Fibroblast of lung (primary cell): ENCODE results near the gene SIPA1L3. TPM values are rescaled to one million over a fixed set of nuclear protein-coding genes. Genes with fewer than 3 reads are reported as not detected.

Experiments used
- DNase-seq, 2 donors: peaks; one replicate each; pipeline versions ENCODE4 v3.0.0 to v3.0.0-alpha.2; 2010; ENCODE audit warnings: low read depth in 2 of 2
- H2AFZ ChIP-seq: 2 replicates; pipeline ENCODE4 v1.5.1; 2012; ENCODE audit warnings: low read length, control low read depth, inconsistent platforms
- H3K27ac ChIP-seq: 2 replicates; pipeline ENCODE4 v1.5.1; 2011; ENCODE audit warnings: low read length, control low read depth; ENCODE audit not compliant: insufficient read depth
- H3K27me3 ChIP-seq: 2 replicates; pipeline ENCODE4 v1.5.1; 2011; ENCODE audit warnings: mild to moderate bottlenecking, low read length; ENCODE audit not compliant: control insufficient read depth, insufficient read depth
- H3K36me3 ChIP-seq: 2 replicates; pipeline ENCODE4 v1.5.1; 2011; ENCODE audit warnings: low read length; ENCODE audit not compliant: control insufficient read depth, insufficient read depth
- H3K4me1 ChIP-seq: 2 replicates; pipeline ENCODE4 v1.5.1; 2011; ENCODE audit warnings: low read length; ENCODE audit not compliant: control insufficient read depth, insufficient read depth; ENCODE audit errors: extremely low read depth
- H3K4me2 ChIP-seq: 2 replicates; pipeline ENCODE4 v1.5.1; 2011; ENCODE audit warnings: low read length, control low read depth; ENCODE audit not compliant: insufficient read depth; ENCODE audit errors: extremely low read depth
- H3K4me3 ChIP-seq, 4 experiments: fragments of 200-600 bp in 1 of 4; sonication (generic) in 1 of 4; replicated peaks in 1 of 4; 2 replicates each; pipeline ENCODE4 v1.5.1; 2011 to 2016; ENCODE audit warnings: low read length in 4 of 4, low read depth in 3 of 4, mild to moderate bottlenecking in 3 of 4, control low read depth in 2 of 4, inconsistent platforms in 1 of 4, mixed read lengths in 1 of 4; ENCODE audit not compliant: insufficient read depth in 1 of 4; ENCODE audit errors: control extremely low read depth in 1 of 4
- H3K79me2 ChIP-seq: 2 replicates; pipeline ENCODE4 v1.5.1; 2012; ENCODE audit warnings: mild to moderate bottlenecking, low read length, inconsistent platforms; ENCODE audit not compliant: control insufficient read depth, insufficient read depth
- H3K9ac ChIP-seq: 2 replicates; pipeline ENCODE4 v1.5.1; 2011; ENCODE audit warnings: mild to moderate bottlenecking, low read length, control low read depth; ENCODE audit not compliant: insufficient read depth
- H3K9me3 ChIP-seq: 2 replicates; pipeline ENCODE4 v1.5.1; 2012; ENCODE audit warnings: low read depth, low read length; ENCODE audit not compliant: control insufficient read depth, insufficient read depth
- H4K20me1 ChIP-seq: 2 replicates; pipeline ENCODE4 v1.5.1; 2011; ENCODE audit warnings: low read length; ENCODE audit not compliant: control insufficient read depth, insufficient read depth; ENCODE audit errors: extremely low read depth
- EZH2 ChIP-seq: IDR thresholded peaks from 2 replicates; pipeline ENCODE4 v1.5.1; 2012; ENCODE audit warnings: low read length, control low read depth, mild to moderate bottlenecking; ENCODE audit errors: missing control alignments
- polyA plus RNA-seq, 2 donors: library from polyadenylated mRNA; depleted of rRNA in 1 of 2; stranded (reverse) in 1 of 2; unstranded in 1 of 2; fragments of >200 nt; gene quantifications; 2 replicates each; pipeline ENCODE4 v1.2.1, GENCODE V29; 2011 to 2012; ENCODE audit warnings: missing spikeins in 1 of 2
- total RNA-seq: library from RNA; depleted of rRNA; stranded (reverse); fragments of >200 nt; gene quantifications from 2 replicates; pipeline ENCODE4 v1.2.1, GENCODE V29; 2014
- TF ChIP-seq, protein P1 (sequence below), 2 donors: IDR thresholded peaks in 1 of 2; conservative IDR thresholded peaks in 1 of 2; 1 replicate in 1 of 2; 2 replicates in 1 of 2; pipeline ENCODE4 v1.5.1; 2011 to 2012; ENCODE audit warnings: low read length in 2 of 2, control low read depth in 1 of 2, inconsistent platforms in 1 of 2, low read depth in 1 of 2, mild to moderate bottlenecking in 1 of 2

SIPA1L3 gene
- total and polyA plus RNA-seq, 2 donors (not counting 1 experiment from before 2014, with no cell fraction given), result 3.7 to 10.1 TPM

DNA sequence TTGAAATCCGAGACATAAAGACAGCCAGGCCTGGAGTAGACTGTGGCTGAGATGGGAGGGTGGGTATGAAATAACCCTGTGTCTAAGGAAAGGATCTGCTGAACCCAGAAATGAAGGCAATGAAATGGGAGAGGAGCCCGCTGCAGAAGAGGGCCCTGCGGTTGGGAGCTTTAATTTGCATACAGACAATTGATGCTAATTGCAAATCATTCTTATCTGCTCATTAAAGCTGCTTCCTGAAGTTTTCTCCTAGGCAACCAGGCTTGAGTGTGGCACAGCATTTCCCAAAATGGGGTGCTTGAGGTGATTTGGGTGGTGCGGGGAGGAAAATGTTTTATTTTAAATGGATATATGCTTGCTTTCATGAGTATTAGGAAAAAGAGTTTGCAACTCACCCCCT lies 261.6 kb downstream of the SIPA1L3 start:
- Histone ChIP-seq H3K4me3 (no peak overlapping the region), H3K79me2 (no peaks in the 10 kb centered on the region), H3K27ac (no peak overlapping the region), H3K9ac (no peak overlapping the region), H2AFZ (no peak overlapping the region), H3K36me3 (peaks cover 8% of the 10 kb centered on the region), H3K9me3 (no peaks in the 10 kb centered on the region), H3K4me1 (no peaks in the 10 kb centered on the region), H3K4me2 (no peak overlapping the region), H4K20me1 (no peaks in the 10 kb centered on the region), H3K27me3 (no peaks in the 10 kb centered on the region)
- TF ChIP-seq, protein P1, sequence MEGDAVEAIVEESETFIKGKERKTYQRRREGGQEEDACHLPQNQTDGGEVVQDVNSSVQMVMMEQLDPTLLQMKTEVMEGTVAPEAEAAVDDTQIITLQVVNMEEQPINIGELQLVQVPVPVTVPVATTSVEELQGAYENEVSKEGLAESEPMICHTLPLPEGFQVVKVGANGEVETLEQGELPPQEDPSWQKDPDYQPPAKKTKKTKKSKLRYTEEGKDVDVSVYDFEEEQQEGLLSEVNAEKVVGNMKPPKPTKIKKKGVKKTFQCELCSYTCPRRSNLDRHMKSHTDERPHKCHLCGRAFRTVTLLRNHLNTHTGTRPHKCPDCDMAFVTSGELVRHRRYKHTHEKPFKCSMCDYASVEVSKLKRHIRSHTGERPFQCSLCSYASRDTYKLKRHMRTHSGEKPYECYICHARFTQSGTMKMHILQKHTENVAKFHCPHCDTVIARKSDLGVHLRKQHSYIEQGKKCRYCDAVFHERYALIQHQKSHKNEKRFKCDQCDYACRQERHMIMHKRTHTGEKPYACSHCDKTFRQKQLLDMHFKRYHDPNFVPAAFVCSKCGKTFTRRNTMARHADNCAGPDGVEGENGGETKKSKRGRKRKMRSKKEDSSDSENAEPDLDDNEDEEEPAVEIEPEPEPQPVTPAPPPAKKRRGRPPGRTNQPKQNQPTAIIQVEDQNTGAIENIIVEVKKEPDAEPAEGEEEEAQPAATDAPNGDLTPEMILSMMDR (conservative IDR thresholded peaks at IDR 0.05 in 1 of 2, IDR thresholded peaks at IDR 0.05 in 1 of 2; ENCODE audit: low read depth in 1 of 2, low read length in 2 of 2), result no peak
- TF ChIP-seq EZH2, result no peak
- no peak for DNase-seq

DNA sequence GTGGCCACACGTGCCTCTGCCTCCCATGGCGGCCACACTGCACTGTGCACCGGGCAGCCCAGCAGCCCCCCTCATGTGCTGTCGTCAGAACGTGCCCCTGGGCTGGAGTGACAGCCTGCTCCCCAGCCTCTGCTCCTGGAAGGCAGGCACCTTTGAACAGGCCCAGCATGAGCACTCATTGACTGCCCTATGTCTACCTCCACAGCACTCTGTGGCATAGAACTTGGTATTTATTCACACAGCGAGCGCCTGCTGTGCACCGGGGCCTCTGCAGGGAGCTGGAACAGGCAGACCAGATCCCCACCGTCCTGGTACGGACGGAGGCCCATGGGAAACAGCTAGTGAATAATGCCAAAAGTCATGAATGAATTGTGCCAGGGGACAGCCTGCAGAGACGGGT lies 263.3 kb downstream of the SIPA1L3 start:
- H3K4me2 ChIP-seq, result no peak overlapping the region
- TF ChIP-seq, protein P1 (conservative IDR thresholded peaks at IDR 0.05 in 1 of 2, IDR thresholded peaks at IDR 0.05 in 1 of 2; ENCODE audit: low read depth in 1 of 2, low read length in 2 of 2), result no peak
- no peak for TF ChIP-seq EZH2

DNA sequence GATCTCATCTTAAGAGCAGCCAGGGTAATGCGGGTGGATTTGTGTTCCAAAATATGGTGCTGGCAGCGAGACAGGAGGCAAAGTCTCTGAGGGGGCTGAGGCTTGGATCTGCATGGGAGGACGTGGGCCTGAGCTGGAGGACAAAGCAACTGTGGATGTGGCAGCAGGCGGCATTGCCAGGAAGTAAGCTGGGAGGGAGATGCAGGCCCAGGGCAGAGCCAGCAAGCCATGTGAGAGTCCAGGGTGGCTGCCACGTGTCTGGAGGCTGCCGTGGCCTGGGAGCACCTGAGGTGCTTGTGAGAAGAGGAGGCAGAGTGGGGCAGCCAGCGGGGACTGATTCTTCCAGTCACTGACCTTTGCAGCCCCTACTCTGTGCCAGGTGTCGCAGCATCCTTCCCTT lies 265.0 kb downstream of the SIPA1L3 start:
- H3K27ac ChIP-seq, result no peak overlapping the region
- H3K4me1 ChIP-seq, result no peaks in the 10 kb centered on the region
- no peaks in the 10 kb centered on the region for H3K27me3 ChIP-seq
- TF ChIP-seq, protein P1 (conservative IDR thresholded peaks at IDR 0.05 in 1 of 2, IDR thresholded peaks at IDR 0.05 in 1 of 2; ENCODE audit: low read depth in 1 of 2, low read length in 2 of 2), result no peak
- no peak for TF ChIP-seq EZH2
- no peak for DNase-seq
- no peak overlapping the region for H3K4me2 ChIP-seq
- no peaks in the 10 kb centered on the region for H3K36me3 ChIP-seq
- no peaks in the 10 kb centered on the region for H4K20me1 ChIP-seq
- no peaks in the 10 kb centered on the region for H3K9me3 ChIP-seq
- H3K4me3 ChIP-seq, result no peak overlapping the region
- H3K9ac ChIP-seq, result no peak overlapping the region
- no peak overlapping the region for H2AFZ ChIP-seq
- H3K79me2 ChIP-seq, result no peaks in the 10 kb centered on the region

More for the DNA sequence above, 263.3 kb downstream of the SIPA1L3 start:
- H3K79me2 ChIP-seq, result no peaks in the 10 kb centered on the region
- no peak overlapping the region for H3K9ac ChIP-seq
- H3K9me3 ChIP-seq, result no peaks in the 10 kb centered on the region
- no peaks in the 10 kb centered on the region for H3K36me3 ChIP-seq
- H3K4me1 ChIP-seq, result no peaks in the 10 kb centered on the region
- no peak overlapping the region for H3K27ac ChIP-seq
- no peaks in the 10 kb centered on the region for H4K20me1 ChIP-seq
- H3K27me3 ChIP-seq, result no peaks in the 10 kb centered on the region
- H3K4me3 ChIP-seq, result no peak overlapping the region
- DNase-seq, result no peak
- no peak overlapping the region for H2AFZ ChIP-seq
